Natural killer cell (primary cell): ENCODE results near the gene MBLAC2. TPM values are rescaled to one million over a fixed set of nuclear protein-coding genes. Genes with fewer than 3 reads are reported as not detected.

Source experiments
- ATAC-seq, 3 donors: fragments of 150-1000 bp in 2 of 3; fragments of 200-7000 bp in 1 of 3; cut with Tn5 transposase; 1 replicate in 1 of 3; 2 replicates in 2 of 3; pipeline ENCODE4 v1.10.0; 2021; ENCODE audit warnings: mild to moderate bottlenecking in 2 of 3, moderate library complexity in 2 of 3
- DNase-seq, 2 donors: peaks; one replicate each; pipeline versions ENCODE4 v3.0.0 to v3.0.0-alpha.2; 2013 to 2021; ENCODE audit warnings: mixed read lengths in 1 of 2
- H3K27ac ChIP-seq: one replicate; pipeline ENCODE4 v1.5.1; 2013; ENCODE audit warnings: mild to moderate bottlenecking, low read length
- H3K27me3 ChIP-seq: one replicate; pipeline ENCODE4 v1.6.1; 2013; ENCODE audit warnings: low read length; ENCODE audit not compliant: control insufficient read depth, insufficient read depth
- H3K36me3 ChIP-seq: one replicate; pipeline ENCODE4 v1.6.1; 2013; ENCODE audit warnings: low read length; ENCODE audit not compliant: control insufficient read depth, insufficient read depth
- H3K4me1 ChIP-seq: one replicate; pipeline ENCODE4 v1.6.1; 2013; ENCODE audit warnings: low read length; ENCODE audit not compliant: control insufficient read depth, insufficient read depth
- H3K4me3 ChIP-seq: one replicate; pipeline ENCODE4 v1.5.1; 2013; ENCODE audit warnings: low read length
- H3K9me3 ChIP-seq: one replicate; pipeline ENCODE4 v1.6.1; 2013; ENCODE audit warnings: low read length; ENCODE audit not compliant: control insufficient read depth, insufficient read depth
- H3K27ac Mint-ChIP-seq, 2 donors: one replicate each; pipeline ENCODE4 v1.8.0; 2022; ENCODE audit warnings: mild to moderate bottlenecking in 2 of 2, mixed read lengths in 2 of 2, moderate library complexity in 1 of 2
- H3K27me3 Mint-ChIP-seq, 2 donors: one replicate each; pipeline ENCODE4 v1.8.0; 2022; ENCODE audit warnings: low read depth in 2 of 2, mixed read lengths in 2 of 2
- H3K36me3 Mint-ChIP-seq: one replicate; pipeline ENCODE4 v1.8.0; 2022; ENCODE audit warnings: mixed read lengths
- H3K4me1 Mint-ChIP-seq, 2 donors: one replicate each; pipeline ENCODE4 v1.8.0; 2022; ENCODE audit warnings: mixed read lengths in 2 of 2
- H3K4me3 Mint-ChIP-seq: one replicate; pipeline ENCODE4 v1.8.0; 2022; ENCODE audit warnings: mild to moderate bottlenecking, moderate library complexity, mixed read lengths
- H3K9me3 Mint-ChIP-seq, 2 donors: one replicate each; pipeline ENCODE4 v1.8.0; 2022; ENCODE audit warnings: mixed read lengths in 2 of 2
- CTCF ChIP-seq: fragments of 200-600 bp; IDR thresholded peaks from one replicate; pipeline ENCODE4 v1.8.0; 2022; ENCODE audit warnings: antibody characterized with exemption
- WGBS: methylation state at CpG from one replicate; pipeline ENCODE4 v1.1.7; 2013; ENCODE audit warnings: missing lambda C conversion rate; ENCODE audit not compliant: insufficient coverage; 5-methylcytosine and 5-hydroxymethylcytosine counted together
- intact Hi-C: fragments of 100-400 bp; cut with micrococcal nuclease; formaldehyde crosslinking; loops from one replicate; pipeline ENCODE4 v1.14.2; 2022
- total RNA-seq, 4 donors: library from RNA; stranded (reverse); fragments of 120-200 nt in 1 of 4; gene quantifications; one replicate each; pipeline versions ENCODE4 v1.2.3 to v1.2.4, GENCODE V29; 2013 to 2022

Gene MBLAC2
- 1 to 10 TPM; 2.9 to 4.8 (median 3.5) TPM for total RNA-seq
- 8.5 TPM for total RNA-seq (2013)

- Mint-ChIP-seq H3K4me1 (peaks cover 38 to 42% of the 10 kb centered on the region in 2 donors), H3K27me3 (no peaks in the 10 kb centered on the region), H3K4me3 (peak within 1 kb of the TSS; percentile 98), H3K9me3 (no peaks in the 10 kb centered on the region), H3K36me3 (no peaks in the 10 kb centered on the region), H3K27ac (peak within 1 kb of the TSS; percentile 87 to 93)
- under 1% methylated on average over 73 of the region's 73 CpGs for WGBS
- peaks cover 15% of the 10 kb centered on the region for H3K4me1 ChIP-seq
- TF ChIP-seq CTCF: peak; percentile 38
- H3K9me3 ChIP-seq: no peaks in the 10 kb centered on the region
- H3K36me3 ChIP-seq: no peaks in the 10 kb centered on the region
- ATAC-seq (peak; percentile 89 to 96 (median 91)), DNase-seq (peak; percentile 83 to 95)
- intact Hi-C loops: loop anchor here (1.0 kb wide), 2 partner anchors 54 to 65 kb away; partner anchors contain the start of gene CETN3
- H3K27ac ChIP-seq: peak within 1 kb of the TSS; percentile 65
- H3K27me3 ChIP-seq: no peaks in the 10 kb centered on the region
- peak within 1 kb of the TSS; percentile 92 for H3K4me3 ChIP-seq
Measured at GRCh38 chr5:90474235-90475107, at the start of gene MBLAC2, which contains the start of gene POLR3G. TSS of gene MBLAC2 (minus strand) at chr5:90474771. CDS start at chr5:90474292, 479 bp downstream. TSS of gene POLR3G (plus strand) at chr5:90474864. CDS start at chr5:90485568, 10,704 bp downstream.

GRCh38 chr5:90519081-90519480 lies 44.5 kb upstream of the MBLAC2 start:
- intact Hi-C loops: no loop called here
- Histone ChIP-seq H3K4me3 (no peak overlapping the region), H3K27me3 (no peaks in the 10 kb centered on the region), H3K9me3 (no peaks in the 10 kb centered on the region), H3K4me1 (no peaks in the 10 kb centered on the region), H3K27ac (no peak overlapping the region), H3K36me3 (peaks cover 42% of the 10 kb centered on the region)
- ATAC-seq: no peak
- Mint-ChIP-seq H3K27me3 (no peaks in the 10 kb centered on the region), H3K4me3 (no peak overlapping the region), H3K36me3 (peaks cover 21% of the 10 kb centered on the region), H3K4me1 (peaks cover 18 to 19% of the 10 kb centered on the region in 2 donors), H3K27ac (peak overlapping the region; percentile 5 to 64), H3K9me3 (no peaks in the 10 kb centered on the region)
- no peak for DNase-seq
- no peak for TF ChIP-seq CTCF
- 98% methylated on average over 6 of the region's 7 CpGs for WGBS

- intact Hi-C loops: no loop called here
- no peak for TF ChIP-seq CTCF
- Histone ChIP-seq H3K4me3 (no peak overlapping the region), H3K27me3 (no peaks in the 10 kb centered on the region), H3K27ac (no peak overlapping the region), H3K4me1 (no peaks in the 10 kb centered on the region), H3K36me3 (peaks cover 38% of the 10 kb centered on the region), H3K9me3 (no peaks in the 10 kb centered on the region)
- Mint-ChIP-seq H3K27me3 (no peaks in the 10 kb centered on the region), H3K4me3 (no peak overlapping the region), H3K27ac (peak overlapping the region; percentile 5 to 64), H3K36me3 (peaks cover 21% of the 10 kb centered on the region), H3K4me1 (peaks cover 18 to 19% of the 10 kb centered on the region in 2 donors), H3K9me3 (no peaks in the 10 kb centered on the region)
- DNase-seq (no peak), ATAC-seq (no peak)
Measured at GRCh38 chr5:90518661-90519060, 44.1 kb upstream of the MBLAC2 start.
